ENCODE results near the gene MCF2L2.

MCF2L2 gene

GRCh38 chr3:183132409-183132808, 296.0 kb downstream of the MCF2L2 start:
- no peak for ATAC-seq
- TF ChIP-seq PATZ1 (CRISPR knock-in tag; IDR thresholded peaks at IDR 0.05; ENCODE audit: borderline replicate concordance) (no peak), ZNF70 (CRISPR knock-in tag; IDR thresholded peaks at IDR 0.05) (no peak), ESRRG (CRISPR knock-in tag; IDR thresholded peaks at IDR 0.05) (no peak), BACH2 (CRISPR knock-in tag; IDR thresholded peaks at IDR 0.05; ENCODE audit: borderline replicate concordance) (no peak), ZNF565 (CRISPR knock-in tag; conservative IDR thresholded peaks at IDR 0.05; ENCODE audit: low read depth) (no peak)

GRCh38 chr3:183131735-183132134, 296.7 kb downstream of the MCF2L2 start:
- peak; percentile 76 for ATAC-seq
- TF ChIP-seq RARB (CRISPR knock-in tag; IDR thresholded peaks at IDR 0.05) (no peak), ZFP30 (CRISPR knock-in tag; IDR thresholded peaks at IDR 0.05) (no peak), GLIS3 (CRISPR knock-in tag; IDR thresholded peaks at IDR 0.05) (no peak), OSR1 (CRISPR knock-in tag; IDR thresholded peaks at IDR 0.05) (no peak)

GRCh38 chr3:183131186-183131725, 297.2 kb downstream of the MCF2L2 start:
- TF ChIP-seq PATZ1 (CRISPR knock-in tag; IDR thresholded peaks at IDR 0.05; ENCODE audit: borderline replicate concordance) (no peak), BACH2 (CRISPR knock-in tag; IDR thresholded peaks at IDR 0.05; ENCODE audit: borderline replicate concordance) (no peak)
- no peak for ATAC-seq

GRCh38 chr3:183129243-183129642, 299.2 kb downstream of the MCF2L2 start:
- ATAC-seq = no peak

More at GRCh38 chr3:183129243-183129642, 299.2 kb downstream of the MCF2L2 start:
- no peak for TF ChIP-seq TSHZ2 (CRISPR knock-in tag; IDR thresholded peaks at IDR 0.05)
- no peak for TF ChIP-seq ESRRG (CRISPR knock-in tag; IDR thresholded peaks at IDR 0.05)
- no peak for TF ChIP-seq CREB5 (CRISPR knock-in tag; IDR thresholded peaks at IDR 0.05; ENCODE audit: low read depth)
- no peak for TF ChIP-seq GLIS3 (CRISPR knock-in tag; IDR thresholded peaks at IDR 0.05)
- no peak for TF ChIP-seq PATZ1 (CRISPR knock-in tag; IDR thresholded peaks at IDR 0.05; ENCODE audit: borderline replicate concordance)
- no peak for TF ChIP-seq ZC3H10 (CRISPR knock-in tag; IDR thresholded peaks at IDR 0.05)
- TF ChIP-seq ARNTL (CRISPR knock-in tag; IDR thresholded peaks at IDR 0.05; ENCODE audit: borderline replicate concordance, low read depth) = no peak
- TF ChIP-seq OSR1 (CRISPR knock-in tag; IDR thresholded peaks at IDR 0.05) = no peak
- TF ChIP-seq BACH2 (CRISPR knock-in tag; IDR thresholded peaks at IDR 0.05; ENCODE audit: borderline replicate concordance) = no peak
- TF ChIP-seq ZNF8 (CRISPR knock-in tag; IDR thresholded peaks at IDR 0.05) = no peak
- no peak for TF ChIP-seq CSRNP3 (CRISPR knock-in tag; IDR thresholded peaks at IDR 0.05)
- no peak for TF ChIP-seq CSDC2 (CRISPR knock-in tag; IDR thresholded peaks at IDR 0.05)
- no peak for TF ChIP-seq POU6F1 (CRISPR knock-in tag; IDR thresholded peaks at IDR 0.05; ENCODE audit: borderline replicate concordance, low read depth)
- TF ChIP-seq PPARA (CRISPR knock-in tag; IDR thresholded peaks at IDR 0.05; ENCODE audit: borderline replicate concordance) = no peak
- no peak for TF ChIP-seq TOX (CRISPR knock-in tag; IDR thresholded peaks at IDR 0.05; ENCODE audit: borderline replicate concordance)
- TF ChIP-seq TCF4 (CRISPR knock-in tag; IDR thresholded peaks at IDR 0.05; ENCODE audit: borderline replicate concordance) = no peak

All from SK-N-SH treated with all-trans-retinoic acid at 6 μM for 48 hours (cell line).